CD4-positive, alpha-beta T cell (primary cell): ENCODE results near the gene GPR143. TPM values are rescaled to one million over a fixed set of nuclear protein-coding genes. Genes with fewer than 3 reads are reported as not detected.
"Not testable (repeated sequence)": the region's sequence is repeated elsewhere in the genome, so short reads cannot be mapped to it uniquely, and the experiment has no call there.

ENCODE experiments used
- ATAC-seq: fragments of 200-7000 bp; cut with Tn5 transposase; one replicate; pipeline ENCODE4 v1.10.0; 2022; ENCODE audit warnings: mild to moderate bottlenecking; ENCODE audit not compliant: poor library complexity
- CTCF ChIA-PET: fragments of 350-600 bp; sonication (Branson Sonifier 250); formaldehyde crosslinking; loops from one replicate; lab custom pipeline; 2021; ENCODE audit warnings: antibody characterized with exemption, inconsistent platforms; lab: Charles Lee
- POLR2A ChIA-PET: fragments of 350-600 bp; sonication (Branson Sonifier 250); formaldehyde crosslinking; loops from one replicate; lab custom pipeline; 2021; ENCODE audit warnings: antibody characterized with exemption, inconsistent platforms; lab: Charles Lee
- DNase-seq, 14 experiments: peaks; one replicate each; pipeline ENCODE4 v3.0.0-alpha.2; 2013 to 2020; ENCODE audit warnings: mixed read lengths in 2 of 14
- H3K27ac ChIP-seq, 2 donors: one replicate each; pipeline versions ENCODE4 v1.5.1 to v1.7.0; 2013; ENCODE audit warnings: low read length in 2 of 2, low read depth in 1 of 2, mild to moderate bottlenecking in 1 of 2
- H3K27me3 ChIP-seq, 2 experiments: 1 replicate in 1 of 2; 2 replicates in 1 of 2; pipeline versions ENCODE4 v1.6.1 to v1.7.0; 2013; ENCODE audit warnings: low read length in 2 of 2, control low read depth in 1 of 2, mild to moderate bottlenecking in 1 of 2, moderate library complexity in 1 of 2; ENCODE audit not compliant: insufficient read depth in 2 of 2, control insufficient read depth in 1 of 2
- H3K36me3 ChIP-seq: one replicate; pipeline ENCODE4 v1.6.1; 2013; ENCODE audit warnings: low read length, control low read depth; ENCODE audit not compliant: insufficient read depth
- H3K4me1 ChIP-seq: one replicate; pipeline ENCODE4 v1.6.1; 2013; ENCODE audit warnings: low read length, control low read depth; ENCODE audit not compliant: insufficient read depth
- H3K4me3 ChIP-seq: one replicate; pipeline ENCODE4 v1.5.1; 2013; ENCODE audit warnings: mild to moderate bottlenecking, low read length, moderate library complexity
- H3K9me3 ChIP-seq, 2 experiments: 1 replicate in 1 of 2; 2 replicates in 1 of 2; pipeline versions ENCODE4 v1.6.1 to v1.7.0; 2013; ENCODE audit warnings: low read length in 2 of 2, mild to moderate bottlenecking in 2 of 2, control low read depth in 1 of 2, moderate library complexity in 1 of 2; ENCODE audit not compliant: control insufficient read depth in 1 of 2, insufficient read depth in 1 of 2
- H3K27ac Mint-ChIP-seq: one replicate; pipeline ENCODE4 v1.8.0; 2020; ENCODE audit warnings: mixed read lengths
- H3K27me3 Mint-ChIP-seq: one replicate; pipeline ENCODE4 v1.8.0; 2021; ENCODE audit warnings: mixed read lengths
- H3K36me3 Mint-ChIP-seq: one replicate; pipeline ENCODE4 v1.8.0; 2021; ENCODE audit warnings: low read depth, mixed read lengths
- H3K4me1 Mint-ChIP-seq: one replicate; pipeline ENCODE4 v1.8.0; 2021; ENCODE audit warnings: low read depth, mixed read lengths
- H3K4me3 Mint-ChIP-seq: one replicate; pipeline ENCODE4 v1.8.0; 2020; ENCODE audit warnings: mild to moderate bottlenecking, mixed read lengths
- H3K9me3 Mint-ChIP-seq: one replicate; pipeline ENCODE4 v1.8.0; 2020; ENCODE audit warnings: mixed read lengths
- intact Hi-C, 2 experiments: fragments of 100-400 bp; cut with DNase I in 1 of 2; cut with micrococcal nuclease in 1 of 2; formaldehyde crosslinking; loops; one replicate each; pipeline versions ENCODE4 v1.15.1 to v1.9.0; 2023 to 2025; cut with DNase I, micrococcal nuclease
- total RNA-seq, 174 experiments: library from RNA in 2 of 174; stranded (reverse) in 2 of 174; gene quantifications; one replicate each; pipeline ENCODE4 v1.2.3 and lab custom pipeline; 2021 to 2026
- TF ChIP-seq, protein P1 (sequence below): fragments of 200-600 bp; IDR thresholded peaks from one replicate; pipeline ENCODE4 v1.8.0; 2022; ENCODE audit warnings: antibody characterized with exemption, mild to moderate bottlenecking

The GPR143 gene
- total RNA-seq, 2 experiments from 2014 or later: not detected

DNA sequence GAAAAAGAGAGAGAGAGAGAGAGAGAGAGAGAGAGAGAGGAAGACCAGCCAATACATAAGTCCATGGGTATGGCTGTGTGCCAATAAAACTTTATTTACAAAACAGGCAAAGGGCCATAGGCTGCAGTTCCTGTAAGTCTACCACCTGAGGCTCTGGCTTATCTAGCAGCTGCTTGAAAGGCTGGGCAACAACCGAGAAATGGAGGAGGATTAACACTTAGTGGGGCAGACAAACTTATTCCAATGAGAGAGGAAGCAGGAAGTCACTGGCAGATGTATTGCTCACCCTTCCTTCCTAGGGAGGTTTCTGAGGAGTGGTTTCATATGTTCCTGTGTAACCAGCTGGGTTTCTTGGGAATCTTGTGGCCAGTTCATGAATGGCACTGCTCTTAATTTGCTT, 4.7 kb upstream of the GPR143 start:
- H3K36me3 ChIP-seq: no peaks in the 10 kb centered on the region
- no peaks in the 10 kb centered on the region for H3K4me1 ChIP-seq
- ChIA-PET POLR2A (no interaction called here), CTCF (no interaction called here)
- no peak overlapping the region for H3K27ac ChIP-seq
- H3K27me3 Mint-ChIP-seq: peaks cover 16% of the 10 kb centered on the region
- H3K27ac Mint-ChIP-seq: no peak overlapping the region
- H3K4me3 ChIP-seq: no peak overlapping the region
- H3K27me3 ChIP-seq: peaks cover 4% of the 10 kb centered on the region in 2 experiments
- H3K9me3 ChIP-seq: no peaks in the 10 kb centered on the region
- no peaks in the 10 kb centered on the region for H3K9me3 Mint-ChIP-seq
- no peak for DNase-seq
- intact Hi-C loops: no loop called here
- TF ChIP-seq, protein P1, sequence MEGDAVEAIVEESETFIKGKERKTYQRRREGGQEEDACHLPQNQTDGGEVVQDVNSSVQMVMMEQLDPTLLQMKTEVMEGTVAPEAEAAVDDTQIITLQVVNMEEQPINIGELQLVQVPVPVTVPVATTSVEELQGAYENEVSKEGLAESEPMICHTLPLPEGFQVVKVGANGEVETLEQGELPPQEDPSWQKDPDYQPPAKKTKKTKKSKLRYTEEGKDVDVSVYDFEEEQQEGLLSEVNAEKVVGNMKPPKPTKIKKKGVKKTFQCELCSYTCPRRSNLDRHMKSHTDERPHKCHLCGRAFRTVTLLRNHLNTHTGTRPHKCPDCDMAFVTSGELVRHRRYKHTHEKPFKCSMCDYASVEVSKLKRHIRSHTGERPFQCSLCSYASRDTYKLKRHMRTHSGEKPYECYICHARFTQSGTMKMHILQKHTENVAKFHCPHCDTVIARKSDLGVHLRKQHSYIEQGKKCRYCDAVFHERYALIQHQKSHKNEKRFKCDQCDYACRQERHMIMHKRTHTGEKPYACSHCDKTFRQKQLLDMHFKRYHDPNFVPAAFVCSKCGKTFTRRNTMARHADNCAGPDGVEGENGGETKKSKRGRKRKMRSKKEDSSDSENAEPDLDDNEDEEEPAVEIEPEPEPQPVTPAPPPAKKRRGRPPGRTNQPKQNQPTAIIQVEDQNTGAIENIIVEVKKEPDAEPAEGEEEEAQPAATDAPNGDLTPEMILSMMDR: no peak
- no peak for ATAC-seq
- no peaks in the 10 kb centered on the region for H3K4me1 Mint-ChIP-seq
- no peak overlapping the region for H3K4me3 Mint-ChIP-seq
- no peaks in the 10 kb centered on the region for H3K36me3 Mint-ChIP-seq

DNA sequence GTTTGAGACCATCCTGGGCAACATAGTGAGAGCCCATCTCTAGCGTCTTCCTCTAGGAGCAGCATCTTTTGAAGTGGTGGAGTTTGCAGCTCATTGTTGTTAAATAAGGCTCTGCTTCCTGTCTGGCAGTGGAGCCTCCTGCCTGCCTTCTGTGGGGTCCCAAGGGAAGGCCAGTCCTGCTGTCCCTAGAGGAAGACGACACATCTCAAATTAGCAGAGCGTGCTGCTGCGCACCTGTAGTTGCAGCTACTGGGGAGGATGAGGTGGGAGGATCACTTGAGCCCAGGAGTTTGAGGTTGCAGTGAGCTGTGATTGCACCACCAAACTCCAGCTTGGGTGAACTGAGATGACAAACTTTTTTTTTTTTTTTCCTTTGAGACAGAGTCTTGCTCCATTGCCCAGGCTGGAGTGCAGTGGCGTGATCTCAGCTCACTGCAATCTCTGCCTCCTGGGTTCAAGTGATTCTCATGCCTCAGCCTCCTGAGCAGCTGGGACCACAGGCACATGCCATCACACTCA, 2.7 kb upstream of the GPR143 start:
- intact Hi-C loops, POLR2A ChIA-PET, CTCF ChIA-PET, H3K4me3 Mint-ChIP-seq, H3K9me3 ChIP-seq, H3K36me3 ChIP-seq, H3K27ac Mint-ChIP-seq, H3K36me3 Mint-ChIP-seq, H3K27me3 ChIP-seq, H3K27ac ChIP-seq, H3K4me3 ChIP-seq, H3K9me3 Mint-ChIP-seq, ATAC-seq, DNase-seq, H3K4me1 Mint-ChIP-seq, H3K4me1 ChIP-seq: not testable (repeated sequence)
- H3K27me3 Mint-ChIP-seq: peaks cover 14% of the 10 kb centered on the region

DNA sequence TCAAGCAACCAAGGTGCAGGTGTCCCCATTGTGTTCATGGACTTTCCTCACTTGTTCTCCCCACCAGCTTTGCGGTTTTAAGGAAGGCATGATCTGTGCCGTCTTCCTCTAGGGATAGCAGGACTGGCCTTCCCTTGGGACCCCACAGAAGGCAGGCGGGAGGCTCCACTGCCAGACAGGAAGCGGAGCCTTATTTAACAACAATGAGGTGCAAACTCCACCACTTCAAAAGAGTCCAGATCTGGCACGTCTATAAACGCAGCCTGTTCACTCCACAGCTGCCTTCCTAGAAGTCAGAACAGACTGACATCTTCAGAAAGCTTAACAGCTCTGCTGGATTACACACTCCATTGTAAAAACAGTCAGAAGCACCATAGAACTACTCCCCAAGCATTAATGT, 1.7 kb upstream of the GPR143 start:
- no peak overlapping the region for H3K4me3 Mint-ChIP-seq
- H3K4me1 ChIP-seq: no peaks in the 10 kb centered on the region

More for the DNA sequence above, 1.7 kb upstream of the GPR143 start:
- peaks cover 19% of the 10 kb centered on the region for H3K27me3 Mint-ChIP-seq
- ATAC-seq (no peak), DNase-seq (no peak)
- no peaks in the 10 kb centered on the region for H3K36me3 ChIP-seq
- no peak overlapping the region for H3K27ac Mint-ChIP-seq
- H3K4me1 Mint-ChIP-seq: no peaks in the 10 kb centered on the region
- intact Hi-C loops: no loop called here
- TF ChIP-seq, protein P1: no peak
- H3K27ac ChIP-seq: no peak overlapping the region
- H3K27me3 ChIP-seq: peaks cover 0 to 4% of the 10 kb centered on the region in 2 experiments
- ChIA-PET CTCF (no interaction called here), POLR2A (no interaction called here)
- H3K4me3 ChIP-seq: no peak overlapping the region
- H3K36me3 Mint-ChIP-seq: no peaks in the 10 kb centered on the region
- no peaks in the 10 kb centered on the region for H3K9me3 ChIP-seq
- no peaks in the 10 kb centered on the region for H3K9me3 Mint-ChIP-seq
